GM12878 (cell line): Measurements from ENCODE around the gene MRPL34. TPM values are rescaled to one million over a fixed set of nuclear protein-coding genes. Genes with fewer than 3 reads are reported as not detected.

Experiments
- ATAC-seq: fragments of 200-7000 bp; cut with Tn5 transposase; 3 replicates; pipeline ENCODE4 v1.9.1; 2020; ENCODE audit warnings: mild to moderate bottlenecking, moderate library complexity
- BruUV-seq: library from RNA; stranded (reverse); fragments of 400-500 nt; replicated peaks from 2 replicates; lab custom pipeline; 2021; lab: Mats Ljungman, UMichigan
- CTCF ChIA-PET: fragments of 300-600 bp; sonication (Branson Sonifier 250); formaldehyde crosslinking; extraction: SDS; loops from one replicate; lab custom pipeline; 2021; ENCODE audit warnings: inconsistent platforms; lab: Yijun Ruan, JAX
- POLR2A ChIA-PET: fragments of 350-600 bp; formaldehyde crosslinking; extraction: SDS; loops from one replicate; lab custom pipeline; 2021; ENCODE audit warnings: inconsistent platforms; lab: Charles Lee
- RAD21 ChIA-PET: fragments of 300-600 bp; sonication (Branson Sonifier 250); formaldehyde crosslinking; loops from one replicate; lab custom pipeline; 2023; ENCODE audit warnings: antibody characterized with exemption; ENCODE audit not compliant: unreplicated experiment; lab: Charles Lee
- SMC1A ChIA-PET: fragments of 300-600 bp; sonication (Branson Sonifier 250); formaldehyde crosslinking; loops from one replicate; lab custom pipeline; 2023; ENCODE audit not compliant: unreplicated experiment, uncharacterized antibody; lab: Charles Lee
- DNase-seq: peaks from one replicate; pipeline ENCODE4 v3.0.0-alpha.2; 2011; ENCODE audit warnings: low read depth, low spot score
- FAIRE-seq: peaks from 3 replicates; lab custom pipeline; 2011; peaks lifted over from hg19 to GRCh38; lab: Jason Lieb, UNC
- H2AFZ ChIP-seq: 2 replicates; pipeline ENCODE4 v1.6.0; 2011; ENCODE audit warnings: low read depth, low read length, control low read depth; ENCODE audit not compliant: control insufficient read depth
- H3K27ac ChIP-seq: 2 replicates; pipeline ENCODE4 v1.5.1; 2011; ENCODE audit warnings: control low read depth; ENCODE audit not compliant: control insufficient read depth, insufficient read depth
- H3K27me3 ChIP-seq, 2 experiments: replicated peaks in 1 of 2; 2 replicates each; pipeline versions ENCODE4 v1.6.0 to v1.6.1; 2011; ENCODE audit warnings: low read length in 1 of 2; ENCODE audit not compliant: control insufficient read depth in 2 of 2, insufficient read depth in 2 of 2
- H3K36me3 ChIP-seq, 2 experiments: 2 replicates each; pipeline ENCODE4 v1.5.1; 2011; ENCODE audit warnings: low read length in 1 of 2; ENCODE audit not compliant: control insufficient read depth in 2 of 2, insufficient read depth in 2 of 2
- H3K4me1 ChIP-seq: 2 replicates; pipeline ENCODE4 v1.6.1; 2011; ENCODE audit warnings: mild to moderate bottlenecking, low read length, moderate library complexity, mixed read lengths; ENCODE audit not compliant: control insufficient read depth, insufficient read depth
- H3K4me2 ChIP-seq: 2 replicates; pipeline ENCODE4 v1.6.0; 2011; ENCODE audit warnings: control low read depth; ENCODE audit not compliant: control insufficient read depth, insufficient read depth
- H3K4me3 ChIP-seq: fragments of 200-600 bp; sonication (generic); 2 replicates; pipeline ENCODE4 v1.5.1; 2016
- H3K79me2 ChIP-seq: 2 replicates; pipeline ENCODE4 v1.6.0; 2011; ENCODE audit warnings: low read length; ENCODE audit not compliant: control insufficient read depth, insufficient read depth
- H3K9ac ChIP-seq: 2 replicates; pipeline ENCODE4 v1.8.0; 2011; ENCODE audit warnings: low read length, control low read depth, mixed read lengths; ENCODE audit not compliant: control insufficient read depth, insufficient read depth
- H3K9me3 ChIP-seq: replicated peaks from 3 replicates; pipeline ENCODE4 v1.5.1; 2011; ENCODE audit warnings: mild to moderate bottlenecking, low read length; ENCODE audit not compliant: control insufficient read depth, insufficient read depth
- H4K20me1 ChIP-seq: 2 replicates; pipeline ENCODE4 v1.6.0; 2011; ENCODE audit not compliant: control insufficient read depth, insufficient read depth
- NBN ChIP-seq: fragments of 450-650 bp; IDR thresholded peaks from 2 replicates; pipeline ENCODE4 v1.6.1; 2016
- WGBS: methylation state at CpG from one replicate; pipeline ENCODE4 v1.1.6; 2016; ENCODE audit warnings: low lambda C conversion rate; ENCODE audit not compliant: insufficient replicate concordance, insufficient coverage; ENCODE audit errors: missing lambda C conversion rate; 5-methylcytosine and 5-hydroxymethylcytosine counted together
- in situ Hi-C: fragments of 300-500 bp; cut with MboI; formaldehyde crosslinking; loops from 9 replicates; pipeline ENCODE4 v1.14.3; 2018; ENCODE audit warnings: mixed read lengths
- intact Hi-C: fragments of 100-400 bp; cut with micrococcal nuclease; formaldehyde crosslinking; loops from one replicate; pipeline ENCODE4 v1.14.2; 2022; ENCODE audit not compliant: unreplicated experiment
- polyA plus RNA-seq, 11 experiments: library from polyadenylated mRNA; depleted of rRNA in 4 of 11; unstranded in 6 of 11; stranded (reverse) in 5 of 11; fragments of >200 nt; fragmentation: Nextera tagmentation in 4 of 11; fragmentation: Illumina TruSeq in 1 of 11; extraction: Ambion mirVana in 4 of 11; extraction: Trizol in 1 of 11; gene quantifications; 1 replicate in 1 of 11; 2 replicates in 10 of 11; pipeline versions ENCODE4 v1.2.1 to v1.2.3, GENCODE V29; 2011 to 2016; ENCODE audit warnings: inconsistent platforms in 2 of 11, missing spikeins in 2 of 11, low read depth in 1 of 11
- total RNA-seq, 4 experiments: library from RNA; depleted of rRNA in 3 of 4; stranded (reverse); fragments of >200 nt in 3 of 4; fragmentation: Illumina TruSeq in 1 of 4; extraction: Trizol in 1 of 4; gene quantifications; 2 replicates each; pipeline versions ENCODE4 v1.2.1 to v1.2.3, GENCODE V29; 2013 to 2021
- TF ChIP-seq, protein P1 (sequence below): IDR thresholded peaks from 2 replicates; pipeline ENCODE4 v1.6.1; 2012; ENCODE audit warnings: low read depth, low read length, improper control_type of control experiment
- TF ChIP-seq, protein P2 (sequence below): IDR thresholded peaks from 2 replicates; pipeline ENCODE4 v1.6.1; 2011; ENCODE audit warnings: borderline replicate concordance, low read depth, mild to moderate bottlenecking, moderate library complexity, low read length; ENCODE audit not compliant: insufficient read depth, poor library complexity, severe bottlenecking

Gene MRPL34
- total and polyA plus RNA-seq, 10 of the 15 experiments (the other 5 are each of a cell fraction or from before 2014, with no cell fraction given): 8.6 to 198 (median 78.6) TPM

DNA sequence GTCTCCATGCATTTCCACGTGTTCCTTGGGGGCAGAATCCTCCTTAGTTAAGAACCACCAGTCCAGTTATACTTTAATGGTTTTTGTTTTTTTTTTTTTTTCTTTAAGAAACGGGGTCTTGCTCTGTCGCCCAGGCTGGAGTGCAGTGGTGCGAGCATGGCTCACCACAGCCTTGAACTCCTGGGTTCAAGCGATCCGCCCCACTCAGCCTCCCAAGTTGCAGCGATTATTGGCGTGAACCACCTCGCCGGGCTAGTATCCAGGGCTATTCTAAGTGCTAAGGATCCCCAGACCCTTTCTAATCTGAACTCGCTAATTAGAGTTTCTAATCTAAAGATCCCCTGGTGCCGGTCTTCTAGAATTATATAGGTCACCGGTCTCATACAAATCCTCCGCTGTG, 12.1 kb upstream of the MRPL34 start:
- ChIA-PET SMC1A (interaction anchor here (0.8 to 2.0 kb wide), 7 partner anchors 9 to 99 kb away, joined by 3 to 9 read pairs (median 4); partner anchors contain the start of genes ANKLE1 and DDA1), RAD21 (interaction anchor here (0.8 to 3.2 kb wide), 5 partner anchors 9 to 92 kb away, joined by 3 to 17 read pairs (median 5); partner anchors contain the start of genes ABHD8 and MRPL34), CTCF (interaction anchor here (0.7 to 6.5 kb wide), 8 partner anchors 11 to 548 kb away, joined by 3 to 81 read pairs (median 6); partner anchors contain the start of genes ABHD8, ANKLE1, ANO8 and MRPL34), POLR2A (interaction anchor here (0.7 to 1.9 kb wide), 4 partner anchors 12 to 935 kb away, joined by 3 to 12 read pairs (median 6); partner anchors contain the start of genes DDA1 and MRPL34)
- Histone ChIP-seq H4K20me1 (no peaks in the 10 kb centered on the region), H3K9ac (no peak overlapping the region), H3K27ac (no peak overlapping the region), H2AFZ (no peak overlapping the region), H3K27me3 (no peaks in the 10 kb centered on the region), H3K4me2 (no peak overlapping the region), H3K36me3 (no peaks in the 10 kb centered on the region), H3K4me3 (no peak overlapping the region), H3K9me3 (no peaks in the 10 kb centered on the region; the same call in 1 of the 3 replicates), H3K4me1 (peaks cover 4% of the 10 kb centered on the region; the same call in 1 of the 2 replicates), H3K79me2 (no peaks in the 10 kb centered on the region; the same call in 1 of the 2 replicates)
- intact Hi-C loops (loop anchor here (1.0 to 5.0 kb wide), 2 partner anchors 44 to 91 kb away; partner anchors contain the start of gene GTPBP3), in situ Hi-C loops (loop anchor here (5.0 kb wide), 1 partner anchor 94 kb away; no protein-coding TSS in a partner anchor)
- FAIRE-seq (no peak), DNase-seq (no peak), ATAC-seq (no peak)
- TF ChIP-seq, protein P1, sequence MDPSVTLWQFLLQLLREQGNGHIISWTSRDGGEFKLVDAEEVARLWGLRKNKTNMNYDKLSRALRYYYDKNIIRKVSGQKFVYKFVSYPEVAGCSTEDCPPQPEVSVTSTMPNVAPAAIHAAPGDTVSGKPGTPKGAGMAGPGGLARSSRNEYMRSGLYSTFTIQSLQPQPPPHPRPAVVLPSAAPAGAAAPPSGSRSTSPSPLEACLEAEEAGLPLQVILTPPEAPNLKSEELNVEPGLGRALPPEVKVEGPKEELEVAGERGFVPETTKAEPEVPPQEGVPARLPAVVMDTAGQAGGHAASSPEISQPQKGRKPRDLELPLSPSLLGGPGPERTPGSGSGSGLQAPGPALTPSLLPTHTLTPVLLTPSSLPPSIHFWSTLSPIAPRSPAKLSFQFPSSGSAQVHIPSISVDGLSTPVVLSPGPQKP: no peak
- TF ChIP-seq, protein P2, sequence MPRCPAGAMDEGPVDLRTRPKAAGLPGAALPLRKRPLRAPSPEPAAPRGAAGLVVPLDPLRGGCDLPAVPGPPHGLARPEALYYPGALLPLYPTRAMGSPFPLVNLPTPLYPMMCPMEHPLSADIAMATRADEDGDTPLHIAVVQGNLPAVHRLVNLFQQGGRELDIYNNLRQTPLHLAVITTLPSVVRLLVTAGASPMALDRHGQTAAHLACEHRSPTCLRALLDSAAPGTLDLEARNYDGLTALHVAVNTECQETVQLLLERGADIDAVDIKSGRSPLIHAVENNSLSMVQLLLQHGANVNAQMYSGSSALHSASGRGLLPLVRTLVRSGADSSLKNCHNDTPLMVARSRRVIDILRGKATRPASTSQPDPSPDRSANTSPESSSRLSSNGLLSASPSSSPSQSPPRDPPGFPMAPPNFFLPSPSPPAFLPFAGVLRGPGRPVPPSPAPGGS: peak; percentile 79
- TF ChIP-seq NBN: no peak
- 81% methylated on average over 14 of the region's 14 CpGs for WGBS
- TSS peak; percentile 55 for BruUV-seq
